PC-9 (cell line): Measurements from ENCODE around the gene POT1. TPM values are rescaled to one million over a fixed set of nuclear protein-coding genes. Genes with fewer than 3 reads are reported as not detected.

ENCODE experiments used
- BruUV-seq: library from RNA; stranded (reverse); fragments of 400-500 nt; replicated peaks from 2 replicates; lab custom pipeline; 2021; lab: Mats Ljungman, UMichigan
- CTCF ChIA-PET: fragments of 300-600 bp; sonication (Branson Sonifier 250); formaldehyde crosslinking; loops from one replicate; lab custom pipeline; 2022; ENCODE audit warnings: antibody characterized with exemption; lab: Charles Lee
- POLR2A ChIA-PET: fragments of 300-600 bp; sonication (Branson Sonifier 250); formaldehyde crosslinking; loops from one replicate; lab custom pipeline; 2022; ENCODE audit warnings: antibody characterized with exemption; ENCODE audit not compliant: unreplicated experiment; lab: Charles Lee
- DNase-seq, 2 experiments: peaks; one replicate each; pipeline versions ENCODE4 v3.0.0 to v3.0.0-alpha.2; 2015 to 2022; ENCODE audit warnings: mixed read lengths in 1 of 2
- H2AFZ ChIP-seq: fragments of 200-600 bp; sonication (generic); 2 replicates; pipeline ENCODE4 v1.8.1; 2017; ENCODE audit warnings: antibody characterized with exemption
- H3F3A ChIP-seq: fragments of 200-600 bp; sonication (generic); 2 replicates; pipeline ENCODE4 v1.8.1; 2017; ENCODE audit warnings: antibody characterized with exemption, mild to moderate bottlenecking, low read depth; ENCODE audit not compliant: insufficient read depth
- H3K27ac ChIP-seq: fragments of 200-600 bp; sonication (generic); 2 replicates; pipeline ENCODE4 v1.6.1; 2016; ENCODE audit warnings: mixed run types
- H3K27me3 ChIP-seq: fragments of 200-600 bp; sonication (generic); 2 replicates; pipeline ENCODE4 v1.6.1; 2016; ENCODE audit warnings: low read depth, mixed run types; ENCODE audit not compliant: insufficient read depth
- H3K36me3 ChIP-seq: fragments of 200-600 bp; sonication (generic); 2 replicates; pipeline ENCODE4 v1.6.1; 2016; ENCODE audit warnings: low read depth, mixed run types
- H3K4me1 ChIP-seq: fragments of 200-600 bp; sonication (generic); replicated peaks from 2 replicates; pipeline ENCODE4 v1.6.1; 2016; ENCODE audit warnings: mixed run types; ENCODE audit not compliant: insufficient read depth
- H3K4me2 ChIP-seq: fragments of 200-600 bp; sonication (generic); 2 replicates; pipeline ENCODE4 v1.6.1; 2017; ENCODE audit warnings: mixed run types
- H3K4me3 ChIP-seq: fragments of 200-600 bp; sonication (generic); 2 replicates; pipeline ENCODE4 v1.6.1; 2016; ENCODE audit warnings: mixed run types
- H3K79me2 ChIP-seq: fragments of 200-600 bp; sonication (generic); 2 replicates; pipeline ENCODE4 v1.6.1; 2017; ENCODE audit warnings: low read depth, mixed run types
- H3K9me2 ChIP-seq: fragments of 200-600 bp; sonication (generic); 2 replicates; pipeline ENCODE4 v1.8.1; 2017; ENCODE audit warnings: mild to moderate bottlenecking; ENCODE audit not compliant: insufficient read depth
- H3K9me3 ChIP-seq: fragments of 200-600 bp; sonication (generic); 2 replicates; pipeline ENCODE4 v1.8.1; 2016; ENCODE audit warnings: low read depth; ENCODE audit not compliant: insufficient read depth
- H4K20me1 ChIP-seq: fragments of 200-600 bp; sonication (generic); 2 replicates; pipeline ENCODE4 v1.8.1; 2017; ENCODE audit not compliant: insufficient read depth
- EZH2 ChIP-seq: fragments of 200-600 bp; sonication (generic); IDR thresholded peaks from 2 replicates; pipeline ENCODE4 v1.8.0; 2017; ENCODE audit warnings: antibody characterized with exemption, low read depth
- intact Hi-C: fragments of 100-400 bp; cut with micrococcal nuclease; formaldehyde crosslinking; loops from one replicate; pipeline ENCODE4 v1.10.0; 2022; ENCODE audit not compliant: unreplicated experiment
- total RNA-seq: library from RNA; stranded (reverse); gene quantifications from 2 replicates; pipeline ENCODE4 v1.2.3, GENCODE V29; 2021
- TF ChIP-seq, protein P1 (sequence below): fragments of 200-600 bp; sonication (generic); conservative IDR thresholded peaks from 2 replicates; pipeline ENCODE4 v1.6.1; 2017; ENCODE audit warnings: mixed run types, antibody characterized with exemption, mild to moderate bottlenecking, moderate library complexity

Gene POT1
- total RNA-seq, 1 experiment from 2014 or later: 46.9 TPM

DNA sequence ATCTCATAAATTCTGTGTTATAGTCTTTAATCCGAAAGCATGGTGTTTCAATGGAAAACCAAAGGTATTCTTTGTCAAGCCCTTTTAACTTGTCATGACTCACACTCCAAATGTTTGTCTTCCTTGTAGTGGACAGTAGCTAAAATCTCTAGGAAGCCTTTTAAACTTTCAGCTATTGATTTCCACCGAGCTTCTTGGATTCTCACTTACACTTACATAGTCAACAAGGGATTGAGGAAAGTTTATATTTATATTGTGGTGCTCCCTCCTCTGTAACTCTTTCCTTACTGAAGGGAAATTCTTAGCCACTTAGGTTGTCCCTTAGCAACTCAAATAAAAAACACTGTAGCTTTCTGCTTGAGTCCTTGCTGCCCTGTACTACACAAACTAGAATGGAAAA is 132.9 kb downstream of the POT1 start:
- BruUV-seq: no TSS peak
- Histone ChIP-seq H3K4me2 (no peak overlapping the region), H3K27ac (no peak overlapping the region), H3K27me3 (no peaks in the 10 kb centered on the region), H3K79me2 (no peaks in the 10 kb centered on the region), H2AFZ (no peak overlapping the region), H3K9me3 (no peaks in the 10 kb centered on the region), H3K4me1 (peaks cover 10% of the 10 kb centered on the region; the same call in 1 of the 2 replicates), H3F3A (no peaks in the 10 kb centered on the region), H3K9me2 (no peaks in the 10 kb centered on the region; the same call in 1 of the 2 replicates), H4K20me1 (no peaks in the 10 kb centered on the region), H3K4me3 (no peak overlapping the region), H3K36me3 (no peaks in the 10 kb centered on the region)
- ChIA-PET CTCF (no interaction called here), POLR2A (interaction anchor here (0.6 kb wide), 1 partner anchor 1048 kb away, joined by 3 read pairs; no protein-coding TSS in a partner anchor)
- no peak for DNase-seq
- TF ChIP-seq, protein P1, sequence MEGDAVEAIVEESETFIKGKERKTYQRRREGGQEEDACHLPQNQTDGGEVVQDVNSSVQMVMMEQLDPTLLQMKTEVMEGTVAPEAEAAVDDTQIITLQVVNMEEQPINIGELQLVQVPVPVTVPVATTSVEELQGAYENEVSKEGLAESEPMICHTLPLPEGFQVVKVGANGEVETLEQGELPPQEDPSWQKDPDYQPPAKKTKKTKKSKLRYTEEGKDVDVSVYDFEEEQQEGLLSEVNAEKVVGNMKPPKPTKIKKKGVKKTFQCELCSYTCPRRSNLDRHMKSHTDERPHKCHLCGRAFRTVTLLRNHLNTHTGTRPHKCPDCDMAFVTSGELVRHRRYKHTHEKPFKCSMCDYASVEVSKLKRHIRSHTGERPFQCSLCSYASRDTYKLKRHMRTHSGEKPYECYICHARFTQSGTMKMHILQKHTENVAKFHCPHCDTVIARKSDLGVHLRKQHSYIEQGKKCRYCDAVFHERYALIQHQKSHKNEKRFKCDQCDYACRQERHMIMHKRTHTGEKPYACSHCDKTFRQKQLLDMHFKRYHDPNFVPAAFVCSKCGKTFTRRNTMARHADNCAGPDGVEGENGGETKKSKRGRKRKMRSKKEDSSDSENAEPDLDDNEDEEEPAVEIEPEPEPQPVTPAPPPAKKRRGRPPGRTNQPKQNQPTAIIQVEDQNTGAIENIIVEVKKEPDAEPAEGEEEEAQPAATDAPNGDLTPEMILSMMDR: no peak
- TF ChIP-seq EZH2: no peak
- intact Hi-C loops: no loop called here

DNA sequence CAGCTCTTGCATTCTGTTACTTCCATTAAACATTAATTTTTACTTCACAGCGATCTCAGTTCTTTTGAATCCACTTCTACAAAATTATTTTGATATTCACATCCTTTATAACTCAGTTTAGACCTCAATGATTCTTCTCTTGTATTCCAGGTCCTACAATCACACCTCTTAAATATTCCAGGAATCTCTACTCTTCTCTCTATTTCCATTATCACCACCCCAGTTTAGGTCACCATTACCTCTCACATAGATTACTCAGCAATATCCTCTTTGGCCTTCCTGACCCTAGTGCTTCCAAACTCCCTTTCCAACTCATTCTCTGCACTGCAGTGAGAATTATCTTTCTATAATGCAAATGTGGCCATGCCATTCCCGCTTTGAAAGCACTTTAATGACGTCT is 136.9 kb downstream of the POT1 start:
- CTCF ChIA-PET: no interaction called here
- no peaks in the 10 kb centered on the region for H3F3A ChIP-seq
- no peak for TF ChIP-seq EZH2
- TF ChIP-seq, protein P1: no peak
- no peaks in the 10 kb centered on the region for H3K9me2 ChIP-seq
- POLR2A ChIA-PET: no interaction called here
- H3K27me3 ChIP-seq: no peaks in the 10 kb centered on the region
- intact Hi-C loops: no loop called here
- no peak for DNase-seq
- H3K4me1 ChIP-seq: peaks cover 16% of the 10 kb centered on the region; the same call in 1 of the 2 replicates
- H3K36me3 ChIP-seq: no peaks in the 10 kb centered on the region
- no peak overlapping the region for H3K27ac ChIP-seq
- H3K79me2 ChIP-seq: no peaks in the 10 kb centered on the region
- H2AFZ ChIP-seq: no peak overlapping the region
- no peak overlapping the region for H3K4me3 ChIP-seq
- no TSS peak for BruUV-seq
- H4K20me1 ChIP-seq: no peaks in the 10 kb centered on the region
- no peak overlapping the region for H3K4me2 ChIP-seq
- H3K9me3 ChIP-seq: no peaks in the 10 kb centered on the region

DNA sequence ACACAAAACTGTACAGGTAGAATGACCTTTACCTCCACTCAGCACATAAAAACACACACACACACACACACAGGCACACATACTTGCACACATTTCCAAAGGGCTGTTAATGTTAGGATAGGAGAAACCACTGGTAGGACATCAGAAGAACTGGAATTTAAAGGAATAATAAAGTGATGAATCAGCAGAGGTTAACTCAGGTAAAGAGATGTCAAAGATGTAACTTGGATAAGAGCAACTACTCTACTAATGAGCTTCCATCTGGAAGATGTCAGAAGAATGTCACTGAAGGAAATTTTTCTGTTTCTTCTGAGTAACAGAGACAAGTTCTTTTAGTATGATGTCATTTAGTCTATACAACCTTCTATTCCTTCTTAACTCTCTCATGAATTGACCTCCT is 137.6 kb downstream of the POT1 start:
- Histone ChIP-seq H3K4me2 (peak overlapping the region; percentile 7), H2AFZ (no peak overlapping the region), H3K27me3 (no peaks in the 10 kb centered on the region), H3K9me3 (no peaks in the 10 kb centered on the region), H3K9me2 (no peaks in the 10 kb centered on the region), H3K79me2 (no peaks in the 10 kb centered on the region), H3K36me3 (no peaks in the 10 kb centered on the region), H3K4me1 (peaks cover 16% of the 10 kb centered on the region; the same call in 1 of the 2 replicates), H3K27ac (no peak overlapping the region), H4K20me1 (no peaks in the 10 kb centered on the region), H3F3A (no peaks in the 10 kb centered on the region), H3K4me3 (no peak overlapping the region)
- TF ChIP-seq EZH2: no peak
- TF ChIP-seq, protein P1: no peak
- CTCF ChIA-PET: no interaction called here
- peak in 1 of 2 experiments; percentile 63 for DNase-seq
- POLR2A ChIA-PET: no interaction called here
- intact Hi-C loops: no loop called here
- no TSS peak for BruUV-seq
